Suppressor macrophage treated with lipopolysaccharide for 1 hour (primary cell): ENCODE measurements around the gene FIBCD1.
"Not testable (repeated sequence)": the region's sequence is repeated elsewhere in the genome, so short reads cannot be mapped to it uniquely, and the experiment has no call there.

Experiments used
- DNase-seq, 3 donors: peaks; one replicate each; pipeline ENCODE4 v3.0.0-alpha.2; 2020 to 2022

The FIBCD1 gene

GRCh38 chr9:130920762-130921299 lies 18.2 kb downstream of the FIBCD1 start:
- DNase-seq: no peak

GRCh38 chr9:130920233-130920632 lies 18.8 kb downstream of the FIBCD1 start:
- DNase-seq: no peak

- no peak for DNase-seq
These were observed 19.4 kb downstream of the FIBCD1 start for GRCh38 chr9:130919559-130920145.

- no peak for DNase-seq
These were observed 20.1 kb downstream of the FIBCD1 start for GRCh38 chr9:130918826-130919558.

GRCh38 chr9:130918101-130918825 lies 20.8 kb downstream of the FIBCD1 start:
- no peak for DNase-seq

- DNase-seq: no peak
These were observed 21.7 kb downstream of the FIBCD1 start for GRCh38 chr9:130917168-130917960.

GRCh38 chr9:130915096-130915447 lies 24.0 kb downstream of the FIBCD1 start:
- DNase-seq: no peak

GRCh38 chr9:130914417-130915095 lies 24.5 kb downstream of the FIBCD1 start:
- DNase-seq: no peak

- DNase-seq: no peak
These were observed 25.2 kb downstream of the FIBCD1 start for GRCh38 chr9:130913599-130914416.

GRCh38 chr9:130912932-130913598 lies 26.0 kb downstream of the FIBCD1 start:
- no peak for DNase-seq

- DNase-seq: no peak
These were observed 27.6 kb downstream of the FIBCD1 start for GRCh38 chr9:130911254-130912049.

GRCh38 chr9:130910670-130911069 lies 28.4 kb downstream of the FIBCD1 start:
- DNase-seq: not testable (repeated sequence)

- not testable (repeated sequence) for DNase-seq
These were observed 29.0 kb downstream of the FIBCD1 start for GRCh38 chr9:130910041-130910440.

GRCh38 chr9:130908878-130909355 lies 30.1 kb downstream of the FIBCD1 start:
- no peak for DNase-seq

GRCh38 chr9:130908146-130908877 lies 30.7 kb downstream of the FIBCD1 start:
- DNase-seq: no peak

- DNase-seq: no peak
These were observed 32.2 kb downstream of the FIBCD1 start for GRCh38 chr9:130906735-130907416.

- DNase-seq: no peak
These were observed 32.9 kb downstream of the FIBCD1 start for GRCh38 chr9:130905902-130906734.
